ENCODE results near the gene IQGAP2.

The IQGAP2 gene

DNA sequence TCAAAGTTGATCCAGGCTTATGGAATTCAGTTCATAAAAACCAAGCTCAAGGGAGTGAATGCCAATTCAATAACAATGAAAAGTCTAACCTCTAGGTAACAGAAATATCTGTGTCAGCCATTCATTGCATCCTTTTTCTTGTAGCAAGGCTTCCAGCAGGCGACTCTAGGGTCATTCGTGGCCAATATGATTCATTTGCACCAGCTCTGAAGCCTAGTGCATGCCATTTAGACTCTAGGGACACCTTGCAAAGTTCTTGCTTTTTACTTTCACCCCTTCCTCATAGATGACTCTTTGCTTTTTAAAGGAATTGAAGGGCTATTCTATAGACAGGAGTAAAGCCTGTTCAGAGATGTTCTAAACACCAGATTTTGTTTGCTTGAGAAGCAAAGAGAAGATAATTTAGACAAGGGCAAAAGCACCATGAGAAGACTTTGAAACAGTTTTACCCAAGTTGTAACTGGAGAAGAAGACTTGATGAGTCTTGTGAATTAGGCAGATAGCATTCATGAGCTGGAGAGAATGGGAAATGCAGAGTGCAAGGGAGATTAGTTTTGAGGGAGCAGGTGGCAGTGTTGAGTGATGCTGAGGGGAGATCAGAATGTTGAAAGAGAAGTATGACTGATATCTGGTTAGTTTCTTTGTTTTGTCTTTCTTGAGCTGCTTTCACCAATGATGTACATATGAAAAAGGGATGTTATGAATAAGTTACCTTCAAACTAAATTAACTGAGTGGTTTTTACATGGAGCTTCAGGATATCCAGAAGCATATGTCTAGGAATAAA, 125.7 kb downstream of the IQGAP2 start:
- TF ChIP-seq CTCF (IDR thresholded peaks at IDR 0.05; ENCODE audit: low read depth, low read length, missing control alignments), result no peak
- no peak for DNase-seq (ENCODE audit: low read depth)
- no peak overlapping the region for H3K4me3 ChIP-seq (ENCODE audit: low read depth, low read length)
- in situ Hi-C loops (cut with HindIII; ENCODE audit: low sequenced_read_pairs), result no loop called here

GRCh38 chr5:76529464-76530344, 126.6 kb downstream of the IQGAP2 start:
- in situ Hi-C loops (cut with HindIII; ENCODE audit: low sequenced_read_pairs), result no loop called here
- no peak for TF ChIP-seq CTCF (IDR thresholded peaks at IDR 0.05; ENCODE audit: low read depth, low read length, missing control alignments)
- DNase-seq (ENCODE audit: low read depth), result no peak
- no peak overlapping the region for H3K4me3 ChIP-seq (ENCODE audit: low read depth, low read length)

DNA sequence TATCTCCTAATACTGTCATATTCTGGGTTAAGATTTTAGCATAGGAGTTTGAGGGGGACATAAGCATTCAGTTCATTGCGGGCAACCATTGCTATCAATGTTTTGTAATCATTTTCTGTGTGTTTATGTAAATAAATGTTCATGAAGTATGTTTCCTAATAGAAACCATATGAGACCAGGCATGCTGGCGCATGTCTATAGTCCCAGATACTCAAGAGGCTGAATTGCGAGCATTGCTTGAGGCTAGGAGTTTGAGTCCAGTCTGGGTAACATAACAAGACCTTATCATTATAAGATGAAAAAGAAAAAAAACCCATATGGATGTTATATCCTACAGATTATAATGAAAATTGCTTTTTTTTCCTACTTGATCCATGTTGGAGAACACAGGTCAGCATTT, 129.0 kb downstream of the IQGAP2 start:
- DNase-seq (ENCODE audit: low read depth), result no peak
- in situ Hi-C loops (cut with HindIII; ENCODE audit: low sequenced_read_pairs), result no loop called here
- TF ChIP-seq CTCF (IDR thresholded peaks at IDR 0.05; ENCODE audit: low read depth, low read length, missing control alignments), result no peak
- no peak overlapping the region for H3K4me3 ChIP-seq (ENCODE audit: low read depth, low read length)

DNA sequence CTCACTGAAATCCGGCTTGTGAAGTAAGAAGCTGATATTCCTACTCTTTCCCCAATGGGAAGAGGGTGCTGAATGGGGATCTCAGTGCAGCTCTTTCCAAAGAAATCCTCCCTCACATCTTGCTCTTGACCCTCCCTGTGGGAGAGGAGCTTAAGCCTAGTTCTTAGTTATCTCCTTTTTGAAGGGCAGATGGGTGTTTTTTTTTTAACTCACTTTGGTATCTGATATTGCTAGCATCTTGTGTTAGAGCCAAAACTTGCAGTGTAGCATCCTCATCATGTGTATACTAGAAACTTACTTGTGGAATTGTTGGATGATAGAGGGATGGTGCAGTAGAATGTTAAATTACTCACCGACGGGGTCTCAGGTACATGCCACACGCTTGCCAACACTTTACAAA, 129.9 kb downstream of the IQGAP2 start:
- DNase-seq (ENCODE audit: low read depth), result no peak
- in situ Hi-C loops (cut with HindIII; ENCODE audit: low sequenced_read_pairs), result no loop called here
- no peak overlapping the region for H3K4me3 ChIP-seq (ENCODE audit: low read depth, low read length)
- TF ChIP-seq CTCF (IDR thresholded peaks at IDR 0.05; ENCODE audit: low read depth, low read length, missing control alignments), result no peak

DNA sequence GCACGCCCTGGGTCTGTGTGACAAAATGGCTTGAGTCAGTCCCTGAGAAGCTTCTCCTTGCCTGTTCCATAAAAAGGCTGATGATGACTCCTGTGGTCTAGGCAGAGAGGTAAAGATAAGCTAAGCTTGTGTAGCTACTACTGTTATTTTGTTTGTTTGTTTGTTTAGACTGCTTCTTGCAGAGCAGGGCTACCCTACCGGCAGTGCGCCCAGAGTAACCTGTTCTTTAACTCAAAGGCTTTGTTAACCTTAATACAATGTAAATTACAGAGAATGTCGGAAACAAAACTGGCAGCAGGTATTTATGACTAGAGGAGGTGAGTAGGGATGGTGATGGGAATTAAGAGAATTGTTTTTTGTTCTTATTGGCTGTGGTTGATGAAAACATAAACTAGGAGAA, 132.5 kb downstream of the IQGAP2 start:
- TF ChIP-seq CTCF (IDR thresholded peaks at IDR 0.05; ENCODE audit: low read depth, low read length, missing control alignments), result no peak
- no peak overlapping the region for H3K4me3 ChIP-seq (ENCODE audit: low read depth, low read length)
- in situ Hi-C loops (cut with HindIII; ENCODE audit: low sequenced_read_pairs), result no loop called here
- DNase-seq (ENCODE audit: low read depth), result no peak

- TF ChIP-seq CTCF (IDR thresholded peaks at IDR 0.05; ENCODE audit: low read depth, low read length, missing control alignments), result no peak
- DNase-seq (ENCODE audit: low read depth), result no peak
- no peak overlapping the region for H3K4me3 ChIP-seq (ENCODE audit: low read depth, low read length)
- in situ Hi-C loops (cut with HindIII; ENCODE audit: low sequenced_read_pairs), result no loop called here
Measured at GRCh38 chr5:76537073-76537543, 134.0 kb downstream of the IQGAP2 start.

Measured in astrocyte of the cerebellum (primary cell).